ENCODE results near the gene FLNB.

GRCh38 chr3:58077596-58078285 is 69.5 kb downstream of the FLNB start:
- TF ChIP-seq CTCF (IDR thresholded peaks at IDR 0.05) = no peak
- no peak for TF ChIP-seq POLR2A (IDR thresholded peaks at IDR 0.05)
